GM06990 (cell line): ENCODE measurements around the gene PRRC2A.
A peak's percentile ranks its signal among the peaks of the same experiment; 100 is the strongest.

Experiments
- DNase-seq: peaks from one replicate; pipeline ENCODE4 v3.0.0-alpha.2; 2011; ENCODE audit not compliant: insufficient read length; ENCODE audit errors: extremely low read depth
- H3K27me3 ChIP-seq: replicated peaks from 2 replicates; pipeline ENCODE4 v1.6.0; 2011; ENCODE audit warnings: low read length; ENCODE audit not compliant: control insufficient read depth, insufficient read depth
- H3K36me3 ChIP-seq: 2 replicates; pipeline ENCODE4 v1.5.1; 2011; ENCODE audit warnings: low read length; ENCODE audit not compliant: control insufficient read depth, insufficient read depth
- H3K4me3 ChIP-seq: replicated peaks from 2 replicates; pipeline ENCODE4 v1.5.1; 2011; ENCODE audit warnings: low read depth, mild to moderate bottlenecking, control low read depth, low read length
- TF ChIP-seq, protein P1 (sequence below): IDR thresholded peaks from 2 replicates; pipeline ENCODE4 v1.5.1; 2011; ENCODE audit warnings: low read length, control low read depth, mild to moderate bottlenecking, inconsistent platforms; ENCODE audit not compliant: insufficient read depth, poor library complexity, severe bottlenecking

Gene PRRC2A

DNA sequence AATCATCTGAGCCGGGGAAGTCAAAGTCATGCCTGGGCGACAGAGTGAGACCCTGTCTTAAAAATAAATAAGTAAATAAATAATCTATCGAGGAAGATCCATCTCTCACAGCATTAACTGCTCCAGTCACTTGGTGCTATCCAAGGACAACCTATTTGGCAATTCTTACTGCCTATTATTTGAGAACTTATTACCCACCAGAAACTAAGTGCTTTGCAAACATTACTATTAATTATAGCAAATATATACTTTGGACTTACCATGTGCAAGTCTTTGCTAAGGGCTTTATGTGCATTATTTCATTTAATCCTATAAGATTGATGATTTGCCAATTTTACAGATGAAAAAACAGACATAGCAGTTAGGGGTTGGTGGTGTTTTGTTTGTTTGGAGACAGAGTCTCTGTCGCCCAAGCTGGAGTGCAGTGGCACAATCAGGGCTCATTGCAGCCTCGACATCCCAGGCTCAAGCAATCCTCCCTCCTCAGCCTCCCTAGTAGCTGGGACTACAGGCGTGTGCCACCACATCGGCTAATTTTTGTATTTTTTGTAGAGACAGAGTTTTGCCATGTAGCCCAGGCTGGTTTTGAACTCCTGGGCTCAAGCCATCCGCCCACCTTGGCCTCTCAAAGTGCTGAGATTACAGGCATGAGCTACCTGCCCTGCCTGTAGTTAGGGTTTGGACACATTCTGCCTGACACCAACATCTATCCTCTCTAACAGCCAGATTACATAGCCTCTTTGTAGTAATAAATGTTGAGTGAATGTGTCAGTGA lies 34.2 kb downstream of the PRRC2A start:
- no peaks in the 10 kb centered on the region for H3K27me3 ChIP-seq
- peaks cover 7% of the 10 kb centered on the region for H3K36me3 ChIP-seq
- TF ChIP-seq, protein P1, sequence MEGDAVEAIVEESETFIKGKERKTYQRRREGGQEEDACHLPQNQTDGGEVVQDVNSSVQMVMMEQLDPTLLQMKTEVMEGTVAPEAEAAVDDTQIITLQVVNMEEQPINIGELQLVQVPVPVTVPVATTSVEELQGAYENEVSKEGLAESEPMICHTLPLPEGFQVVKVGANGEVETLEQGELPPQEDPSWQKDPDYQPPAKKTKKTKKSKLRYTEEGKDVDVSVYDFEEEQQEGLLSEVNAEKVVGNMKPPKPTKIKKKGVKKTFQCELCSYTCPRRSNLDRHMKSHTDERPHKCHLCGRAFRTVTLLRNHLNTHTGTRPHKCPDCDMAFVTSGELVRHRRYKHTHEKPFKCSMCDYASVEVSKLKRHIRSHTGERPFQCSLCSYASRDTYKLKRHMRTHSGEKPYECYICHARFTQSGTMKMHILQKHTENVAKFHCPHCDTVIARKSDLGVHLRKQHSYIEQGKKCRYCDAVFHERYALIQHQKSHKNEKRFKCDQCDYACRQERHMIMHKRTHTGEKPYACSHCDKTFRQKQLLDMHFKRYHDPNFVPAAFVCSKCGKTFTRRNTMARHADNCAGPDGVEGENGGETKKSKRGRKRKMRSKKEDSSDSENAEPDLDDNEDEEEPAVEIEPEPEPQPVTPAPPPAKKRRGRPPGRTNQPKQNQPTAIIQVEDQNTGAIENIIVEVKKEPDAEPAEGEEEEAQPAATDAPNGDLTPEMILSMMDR: no peak

DNA sequence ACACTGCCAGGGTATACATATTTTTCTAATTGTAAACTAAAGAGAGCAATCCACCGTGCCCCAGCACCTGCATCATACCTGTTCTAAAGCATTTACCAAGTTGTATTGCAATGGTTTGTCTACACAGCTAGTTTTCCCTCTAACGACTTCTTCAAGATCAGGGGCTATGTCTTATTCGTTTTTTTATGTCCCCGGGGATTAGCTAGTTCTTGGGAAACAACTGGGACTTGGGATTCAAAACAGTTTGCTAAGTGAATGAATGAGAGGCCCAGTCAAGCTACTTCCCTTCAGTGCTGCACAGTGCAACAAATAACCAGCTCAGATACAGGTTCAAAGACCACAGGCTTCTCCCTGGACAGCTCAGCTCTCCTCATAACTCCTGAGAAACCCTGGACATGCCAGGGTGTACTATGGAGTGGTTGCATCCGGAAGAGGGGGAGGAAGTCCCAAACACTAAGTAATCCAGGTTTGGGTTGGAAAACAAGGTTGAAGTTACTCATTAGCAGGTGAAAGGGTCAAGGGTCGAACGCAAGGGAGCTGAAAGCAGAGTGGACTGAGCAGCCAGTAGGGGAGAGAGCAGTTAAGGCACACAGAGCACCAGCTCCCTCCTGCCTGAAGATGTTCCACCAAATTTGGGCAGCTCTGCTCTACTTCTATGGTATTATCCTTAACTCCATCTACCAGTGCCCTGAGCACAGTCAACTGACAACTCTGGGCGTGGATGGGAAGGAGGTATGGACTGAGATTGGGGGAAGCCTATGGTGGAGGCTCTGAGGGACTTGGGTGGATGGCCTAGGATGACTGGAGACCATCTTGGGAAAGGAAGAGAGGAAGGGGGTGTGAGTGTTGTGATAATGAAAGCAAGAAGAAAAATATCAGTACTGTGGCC lies 35.1 kb downstream of the PRRC2A start, which contains the start of gene APOM:
Gene APOM (plus strand): TSS at position 546 of the 889 bp plus-strand sequence. CDS start 73 bp downstream, at position 619.
- H3K27me3 ChIP-seq: no peaks in the 10 kb centered on the region
- peaks cover 7% of the 10 kb centered on the region for H3K36me3 ChIP-seq
- no peak within 1 kb of the TSS for H3K4me3 ChIP-seq
- TF ChIP-seq, protein P1: no peak
- DNase-seq: no peak

More for the DNA sequence above, 34.2 kb downstream of the PRRC2A start:
- H3K4me3 ChIP-seq: no peak overlapping the region
- no peak for DNase-seq

DNA sequence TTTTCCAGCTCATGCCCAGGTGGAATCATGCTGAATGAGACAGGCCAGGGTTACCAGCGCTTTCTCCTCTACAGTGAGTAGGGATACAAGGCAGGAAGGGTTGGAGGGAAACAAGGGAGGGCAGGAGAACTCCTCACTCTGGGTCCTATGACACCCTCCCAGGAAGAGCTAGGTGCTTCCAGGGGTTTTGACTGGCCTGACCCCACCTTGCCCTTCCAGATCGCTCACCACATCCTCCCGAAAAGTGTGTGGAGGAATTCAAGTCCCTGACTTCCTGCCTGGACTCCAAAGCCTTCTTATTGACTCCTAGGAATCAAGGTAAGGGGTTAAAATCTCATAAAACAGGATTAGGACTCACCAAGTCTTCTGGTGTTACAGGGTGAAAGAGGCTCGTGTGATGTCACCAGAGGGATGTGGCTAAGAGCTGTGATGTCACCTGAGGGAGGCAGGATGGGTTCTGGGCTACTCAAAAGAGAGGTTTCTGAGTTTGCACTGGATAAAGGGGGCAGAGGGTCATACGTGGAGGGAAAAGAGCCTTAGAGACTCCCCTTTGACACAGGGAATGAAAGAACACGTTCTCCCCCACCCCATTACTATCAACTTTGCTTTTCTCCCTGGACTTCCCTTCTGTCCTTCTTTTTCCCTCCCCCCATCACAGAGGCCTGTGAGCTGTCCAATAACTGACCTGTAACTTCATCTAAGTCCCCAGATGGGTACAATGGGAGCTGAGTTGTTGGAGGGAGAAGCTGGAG lies 37.1 kb downstream of the PRRC2A start:
- TF ChIP-seq, protein P1: no peak
- Histone ChIP-seq H3K36me3 (peaks cover 11% of the 10 kb centered on the region), H3K27me3 (no peaks in the 10 kb centered on the region), H3K4me3 (no peak overlapping the region)
- no peak for DNase-seq

DNA sequence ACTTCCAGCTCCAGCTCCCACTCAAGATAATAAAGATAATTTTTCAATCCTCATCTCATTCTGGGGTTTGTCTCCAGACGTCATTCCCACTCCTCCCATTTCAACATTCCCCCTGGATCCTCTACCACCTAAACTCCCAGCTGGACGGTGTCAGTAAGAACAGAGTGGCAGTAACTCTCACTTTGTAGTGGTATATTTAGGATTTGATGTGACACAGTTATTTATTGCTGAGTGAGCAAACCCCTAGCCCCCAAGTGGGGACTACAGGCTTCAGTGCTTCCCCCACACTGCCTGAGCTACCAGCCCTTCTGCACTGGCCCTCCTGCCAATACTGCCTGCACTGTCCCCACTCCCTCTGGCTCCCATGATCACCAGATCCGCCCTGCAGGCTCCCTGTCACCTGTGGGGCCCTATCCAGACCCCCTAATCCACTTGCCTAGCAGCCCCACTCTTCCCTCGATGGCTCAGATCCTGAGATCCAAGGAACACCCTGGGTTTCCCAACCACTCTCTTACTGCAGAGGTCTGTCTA lies 37.7 kb downstream of the PRRC2A start:
- peaks cover 11% of the 10 kb centered on the region for H3K36me3 ChIP-seq
- no peaks in the 10 kb centered on the region for H3K27me3 ChIP-seq
- TF ChIP-seq, protein P1: no peak
- peak overlapping the region; percentile 11 for H3K4me3 ChIP-seq
- no peak for DNase-seq

DNA sequence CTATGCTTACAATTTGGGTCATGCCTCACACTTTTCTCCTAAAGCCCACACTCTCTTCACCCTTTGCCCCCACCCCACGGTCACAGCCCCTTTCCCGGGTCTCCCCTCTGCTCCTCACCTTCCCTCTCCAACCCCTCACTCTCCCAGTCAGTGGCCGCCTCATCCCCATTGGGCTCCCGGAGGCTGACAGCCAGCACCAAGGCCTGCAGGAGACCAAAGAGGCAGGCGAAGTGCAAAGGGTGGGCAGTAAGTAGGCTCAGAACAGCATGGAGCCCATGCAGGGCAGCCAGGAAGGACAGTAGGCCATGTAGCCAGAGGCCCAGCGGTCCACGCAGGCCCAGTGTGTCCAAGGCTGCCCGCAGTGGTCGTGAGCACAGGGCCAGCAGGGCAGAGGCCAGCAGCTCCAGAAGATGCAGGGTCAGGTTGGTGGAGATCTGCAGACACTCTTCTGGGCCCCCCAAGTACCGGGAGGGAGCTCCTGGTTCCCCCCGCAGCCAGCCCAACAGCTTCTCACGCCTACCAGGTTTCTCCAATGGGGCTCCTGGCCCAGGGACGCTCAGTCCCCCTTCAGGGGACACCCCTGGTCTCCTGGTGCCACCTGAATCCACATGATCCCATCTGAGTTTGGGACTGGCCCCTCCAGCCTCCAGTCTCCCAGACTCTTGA lies 38.6 kb downstream of the PRRC2A start:
- H3K27me3 ChIP-seq: no peaks in the 10 kb centered on the region
- DNase-seq: no peak
- peak overlapping the region; percentile 92 for H3K4me3 ChIP-seq
- peaks cover 11% of the 10 kb centered on the region for H3K36me3 ChIP-seq
- TF ChIP-seq, protein P1: no peak
